NCI-H1092 (cell line): Measurements from ENCODE around the gene CDHR2.
A peak's percentile ranks its signal among the peaks of the same experiment; 100 is the strongest.
"Not testable (repeated sequence)": the region's sequence is repeated elsewhere in the genome, so short reads cannot be mapped to it uniquely, and the experiment has no call there.

Experiments
- DNase-seq: peaks from one replicate; lab custom pipeline; 2025; lab: John Stamatoyannopoulos, UW

The CDHR2 gene

DNA sequence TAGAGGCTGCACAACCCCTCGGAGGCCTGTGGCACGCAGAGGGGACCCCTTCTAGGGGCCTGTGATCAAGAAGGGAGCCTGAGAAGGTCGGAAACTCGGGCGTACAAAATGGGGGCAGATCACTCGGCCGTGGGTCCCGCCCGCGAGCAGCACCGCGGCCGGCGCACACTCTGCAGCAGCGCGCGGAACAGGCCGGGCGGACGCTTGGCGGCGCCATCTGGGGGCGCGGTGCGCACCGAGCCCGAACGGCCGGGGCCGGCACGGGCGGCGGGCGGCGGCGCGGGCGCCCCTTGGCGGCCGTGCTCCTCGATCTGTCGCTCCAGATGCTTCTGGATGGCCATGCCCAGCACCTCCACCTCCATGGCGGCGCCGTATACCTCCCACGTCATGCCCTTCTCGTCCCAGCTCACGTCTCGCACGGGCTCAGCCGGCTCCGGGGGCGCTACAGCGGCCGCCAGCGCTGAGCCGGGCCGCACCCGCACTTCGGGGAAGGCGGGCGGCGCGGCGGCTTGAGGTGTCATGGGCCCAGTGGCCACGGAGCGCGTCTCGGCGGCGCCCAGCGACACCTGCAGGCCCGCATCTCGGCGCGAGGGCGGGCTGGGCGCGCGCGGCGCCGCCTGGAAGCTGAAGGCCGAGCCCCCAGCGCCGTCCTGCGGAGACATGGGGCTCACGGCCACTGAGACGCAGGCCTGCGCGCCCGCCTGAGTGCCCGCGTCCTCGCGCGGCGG is 47.7 kb downstream of the CDHR2 start:
- DNase-seq, result no peak

DNA sequence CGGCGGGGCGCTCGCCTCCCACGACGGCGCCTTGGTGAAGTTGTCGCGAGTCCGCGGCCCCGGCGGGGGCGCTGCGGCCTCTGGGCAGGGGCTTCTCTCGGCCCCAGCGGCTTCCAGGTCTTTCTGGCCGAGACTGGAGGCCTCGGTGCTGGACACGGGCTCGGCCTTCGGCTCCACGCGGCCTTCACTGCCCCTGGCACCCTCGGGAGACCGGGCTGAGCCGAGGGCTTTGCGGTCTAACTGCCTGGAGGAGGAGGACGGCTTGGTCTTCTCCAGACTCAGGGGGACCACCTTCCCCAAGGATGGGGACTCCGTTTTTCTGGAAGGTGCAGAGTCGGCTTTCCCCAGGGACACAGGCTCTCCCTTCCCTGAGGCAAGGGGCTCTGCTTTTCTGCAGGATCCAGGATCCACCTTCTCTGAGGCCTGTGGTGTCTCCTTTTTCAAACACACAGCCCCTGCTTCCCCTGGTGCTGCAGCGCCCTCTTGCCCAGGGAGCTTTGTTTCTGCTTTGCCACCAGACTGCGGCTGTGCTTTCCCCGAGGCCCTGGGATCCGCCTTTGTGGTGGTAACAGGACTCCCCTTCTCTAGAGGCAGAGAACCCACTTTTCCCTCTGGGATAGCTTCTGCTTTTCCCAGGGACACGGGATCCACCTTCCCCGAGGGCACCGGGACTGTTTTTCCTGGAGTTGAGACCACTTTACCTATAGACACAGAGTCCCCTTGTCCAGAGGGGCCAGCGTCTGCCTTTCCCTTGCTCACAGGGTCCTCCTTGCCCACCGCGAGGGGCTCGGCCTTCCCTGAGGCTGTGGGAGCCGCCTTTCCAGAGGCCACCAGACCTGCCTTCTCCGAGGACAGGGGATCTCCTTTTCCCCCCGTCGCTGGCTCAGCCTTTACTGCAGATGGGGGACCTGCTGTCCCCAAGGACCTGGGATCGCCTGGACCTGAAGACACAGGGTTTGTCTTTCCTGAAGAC is 48.6 kb downstream of the CDHR2 start:
- no peak for DNase-seq

DNA sequence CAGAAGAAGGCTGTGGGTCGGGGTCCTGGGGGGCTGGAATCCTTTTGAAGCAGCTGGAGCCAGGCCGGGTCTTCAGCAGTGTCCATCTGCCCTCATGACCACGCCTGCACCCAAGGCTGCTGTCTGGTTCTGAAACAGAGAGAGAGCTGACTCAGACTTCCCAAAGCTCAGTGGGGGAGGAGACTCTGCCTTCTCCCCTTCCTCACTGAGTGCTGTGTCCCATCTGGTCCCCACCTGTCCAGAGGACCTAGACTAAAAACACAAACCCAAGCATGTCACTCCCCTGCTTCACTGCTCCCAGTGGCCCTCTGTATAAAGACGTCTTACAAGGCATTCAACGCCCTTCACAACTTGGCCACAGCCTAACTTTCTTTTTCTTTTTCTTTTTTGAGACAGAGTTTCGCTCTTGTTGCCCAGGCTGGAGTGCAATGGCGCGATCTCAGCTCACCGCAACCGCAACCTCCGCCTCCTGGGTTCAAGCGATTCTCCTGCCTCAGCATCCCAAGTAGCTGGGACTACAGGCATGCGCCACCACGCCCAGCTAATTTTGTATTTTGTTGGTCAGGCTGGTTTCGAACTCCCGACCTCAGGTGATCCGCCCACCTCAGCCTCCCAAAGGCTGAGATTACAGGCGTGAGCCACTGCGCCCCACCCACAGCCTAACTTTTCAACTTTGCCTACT is 50.7 kb downstream of the CDHR2 start:
- DNase-seq, result not testable (repeated sequence)

DNA sequence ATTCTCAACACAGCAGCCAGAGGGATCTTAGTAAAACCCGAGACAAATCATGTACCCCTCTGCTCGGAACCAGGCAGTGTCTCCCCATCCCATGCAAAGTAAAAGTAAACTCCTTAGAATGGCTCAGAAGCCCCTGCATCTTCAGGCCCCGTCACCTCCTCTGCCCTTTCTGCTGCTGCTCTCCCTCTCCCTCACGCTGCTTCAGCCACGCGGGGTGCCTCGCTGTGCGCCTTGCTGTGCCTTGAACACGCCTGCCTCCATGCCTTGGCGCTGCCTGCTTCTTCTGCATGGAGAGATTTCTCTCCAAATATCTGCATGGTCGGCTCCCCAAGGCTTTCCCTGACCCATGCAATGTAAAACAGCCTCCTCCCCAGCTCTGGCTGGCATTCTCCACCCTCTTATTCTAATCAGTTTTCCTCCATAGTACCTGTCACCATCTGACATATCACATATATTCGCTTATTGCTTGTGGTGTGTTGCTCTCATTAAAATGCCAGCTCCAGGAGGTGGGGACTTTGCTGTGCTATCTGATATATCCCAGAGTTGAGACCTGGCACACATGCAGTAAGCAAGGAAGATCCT is 52.9 kb downstream of the CDHR2 start:
- no peak for DNase-seq

DNA sequence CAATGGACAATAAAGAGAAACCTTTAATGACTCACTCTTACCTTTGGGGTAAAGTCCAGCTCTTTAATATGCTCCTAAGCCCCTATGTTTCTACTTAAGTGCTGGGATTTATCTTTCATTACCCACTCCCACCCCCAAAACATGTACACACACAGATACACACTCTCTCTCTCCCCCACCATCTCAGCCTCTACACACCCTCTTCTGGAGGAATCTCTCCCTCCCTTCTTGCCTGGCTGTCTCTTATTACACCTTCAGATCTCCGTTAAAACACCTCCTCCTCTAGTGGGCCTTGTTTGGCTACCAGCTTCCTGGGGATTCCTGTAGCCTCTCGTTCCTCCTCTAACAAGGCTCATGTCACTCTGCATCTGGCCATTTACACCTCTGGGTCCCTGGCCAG is 53.9 kb downstream of the CDHR2 start:
- DNase-seq, result no peak

DNA sequence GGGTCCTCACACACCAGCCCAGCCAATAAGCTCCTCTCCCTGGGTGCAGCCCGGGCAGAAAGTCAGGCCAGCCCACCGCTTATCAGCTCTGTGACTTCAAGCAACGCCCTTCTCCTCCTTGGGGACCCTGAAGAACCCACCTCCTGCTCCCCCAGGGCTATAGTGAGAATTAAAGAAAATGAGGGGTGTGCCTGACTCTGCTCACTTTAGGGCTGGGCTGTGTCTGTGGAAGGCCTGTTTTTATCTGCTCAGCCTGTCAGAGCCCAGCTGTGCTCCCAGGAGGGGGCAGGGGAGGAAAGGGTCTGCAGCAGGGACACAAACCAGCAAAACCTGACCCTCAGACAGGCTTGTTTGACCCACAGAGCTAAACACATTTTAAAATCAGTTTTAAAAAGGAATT is 56.9 kb downstream of the CDHR2 start:
- no peak for DNase-seq

DNA sequence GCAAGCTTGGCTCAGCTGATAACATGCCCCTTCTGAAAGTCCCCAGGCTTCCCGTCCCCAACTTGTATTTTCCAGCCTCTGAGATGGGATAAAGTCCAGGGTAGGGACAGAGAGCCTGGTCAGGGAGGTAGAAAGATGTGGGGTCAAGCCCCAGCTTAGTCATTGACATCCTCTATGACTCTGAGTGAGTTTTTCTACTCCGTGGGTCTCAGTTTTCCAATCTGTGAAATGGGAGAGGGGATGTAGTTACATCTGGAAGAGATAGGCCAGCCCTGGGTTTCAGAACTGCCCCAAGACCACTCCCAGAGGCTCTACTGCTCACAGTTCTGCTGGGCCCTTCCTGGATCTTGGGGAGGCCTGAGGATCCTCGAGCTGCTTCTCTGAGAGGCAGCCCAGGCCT is 57.7 kb downstream of the CDHR2 start:
- no peak for DNase-seq

DNA sequence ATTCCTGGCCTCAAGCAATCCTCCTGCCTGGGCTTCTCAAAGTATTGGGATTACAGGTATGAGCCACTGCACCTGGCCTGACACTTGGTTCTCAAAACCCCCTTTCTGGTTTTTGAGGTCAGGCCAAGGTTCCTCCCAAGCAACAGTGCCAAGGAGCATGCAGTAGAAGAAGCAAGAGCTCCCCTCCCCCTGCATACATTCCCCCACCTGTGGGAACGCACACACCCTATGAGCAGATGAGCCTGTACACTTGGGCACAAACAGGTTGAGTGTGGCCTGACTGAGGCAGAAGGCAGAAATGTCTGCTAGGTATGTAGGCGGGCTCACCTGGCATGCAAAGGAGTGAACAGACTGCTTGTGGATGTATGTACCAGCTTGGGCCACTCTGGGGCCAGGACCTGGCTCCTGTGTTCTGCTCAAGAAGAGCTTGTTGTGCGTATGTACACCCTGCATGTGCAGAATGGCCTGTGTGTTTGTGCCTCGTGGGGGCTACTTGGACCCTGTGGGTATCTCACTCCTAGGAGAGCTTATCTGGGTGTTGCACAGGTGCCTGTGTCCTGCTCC is 59.1 kb downstream of the CDHR2 start:
- DNase-seq, result no peak

DNA sequence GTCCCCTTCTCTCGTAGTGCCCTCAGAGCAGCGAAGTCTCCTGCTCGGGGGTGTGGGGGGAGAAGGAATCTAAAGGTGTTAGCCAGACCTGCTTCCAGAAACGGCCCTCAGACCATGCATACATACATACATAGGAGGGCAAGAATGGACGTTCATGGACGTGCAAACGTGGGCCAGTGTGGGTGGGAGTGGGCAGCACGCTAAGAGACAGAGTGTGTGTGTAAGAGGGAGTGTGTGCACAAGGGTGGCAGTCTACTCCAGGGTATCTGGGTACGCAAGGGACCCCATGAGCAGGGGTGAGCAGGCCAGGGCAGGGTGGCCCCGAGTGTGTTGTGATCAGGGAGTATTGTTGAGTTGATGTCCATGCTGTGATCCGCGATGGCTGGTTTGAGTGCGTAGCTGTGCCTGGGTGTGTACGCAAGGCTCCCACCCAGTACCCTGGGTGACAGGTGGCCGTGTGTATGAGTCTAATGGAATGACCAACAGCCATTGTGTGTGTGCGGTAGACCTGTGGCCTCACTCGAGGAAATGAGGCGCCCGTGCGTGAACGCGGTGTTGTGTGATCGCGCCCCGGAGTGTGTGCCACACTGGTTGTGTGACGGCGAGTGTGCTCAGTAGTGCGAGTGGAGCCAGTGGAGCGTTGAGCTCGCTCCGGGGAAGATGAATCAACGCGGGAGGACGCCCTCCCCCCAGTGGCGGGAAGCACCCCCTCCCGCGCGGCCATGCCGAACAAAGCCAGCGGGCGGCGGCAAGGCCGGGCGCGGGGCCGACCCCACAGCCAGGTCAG is 60.0 kb downstream of the CDHR2 start:
- no peak for DNase-seq

DNA sequence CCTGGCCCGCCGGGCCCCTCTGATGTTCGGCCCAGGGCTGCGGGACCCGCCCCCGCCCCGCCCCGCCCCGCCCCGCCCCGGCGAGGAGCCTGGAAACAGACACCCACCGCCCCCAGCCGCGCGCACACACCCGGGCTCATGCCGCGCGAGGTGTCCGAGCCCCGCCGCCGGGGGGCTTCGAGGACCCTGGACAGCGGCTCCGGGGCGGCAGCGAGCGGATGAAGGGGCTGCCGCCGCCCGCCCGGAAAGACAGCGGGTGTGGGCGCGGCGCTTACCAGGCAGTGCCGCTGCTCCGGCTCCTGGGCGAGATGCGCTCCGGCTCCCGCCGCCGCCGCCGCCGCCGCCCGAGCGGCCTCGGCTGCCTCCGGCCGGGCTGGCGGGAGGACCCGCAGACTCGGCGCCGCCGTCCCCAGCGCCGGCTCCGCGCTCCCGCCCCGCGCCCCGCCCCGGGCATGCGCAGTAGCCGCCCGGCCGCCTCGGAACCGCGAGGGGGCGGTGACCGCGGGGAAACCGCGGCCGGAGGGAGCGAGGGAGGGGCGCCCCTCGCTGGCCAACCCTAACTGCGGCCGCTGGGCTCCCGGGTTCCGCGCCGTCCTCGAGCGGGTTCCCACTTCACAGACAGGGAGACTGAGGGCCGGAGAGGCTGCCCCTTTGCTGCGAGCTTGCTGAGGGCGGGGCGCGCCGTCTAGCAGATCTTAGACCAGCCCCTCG is 60.7 kb downstream of the CDHR2 start, which contains the start of gene GPRIN1:
GPRIN1 (minus strand) TSS at position 433 of the 711 bp plus-strand sequence. CDS start 10,322 bp downstream, outside the sequence.
- peak; percentile 61 for DNase-seq

DNA sequence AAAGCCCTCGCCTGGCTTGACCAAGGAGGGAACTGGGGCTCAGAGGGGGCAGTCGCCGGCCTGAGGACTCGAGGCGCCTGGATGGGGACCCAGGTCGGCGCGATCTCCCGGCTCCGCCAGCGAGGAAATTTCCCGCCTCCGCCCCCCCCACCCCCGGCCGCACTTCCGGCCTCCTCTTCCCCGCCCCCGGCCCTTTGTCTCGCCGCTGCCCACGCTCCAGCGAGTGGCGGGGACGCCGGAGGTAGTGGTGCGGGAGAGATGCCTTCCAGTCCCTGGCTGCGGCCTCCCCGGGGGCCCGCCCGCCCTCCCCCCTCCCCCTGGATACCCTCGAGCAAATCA is 61.3 kb downstream of the CDHR2 start:
- peak; percentile 6 for DNase-seq

DNA sequence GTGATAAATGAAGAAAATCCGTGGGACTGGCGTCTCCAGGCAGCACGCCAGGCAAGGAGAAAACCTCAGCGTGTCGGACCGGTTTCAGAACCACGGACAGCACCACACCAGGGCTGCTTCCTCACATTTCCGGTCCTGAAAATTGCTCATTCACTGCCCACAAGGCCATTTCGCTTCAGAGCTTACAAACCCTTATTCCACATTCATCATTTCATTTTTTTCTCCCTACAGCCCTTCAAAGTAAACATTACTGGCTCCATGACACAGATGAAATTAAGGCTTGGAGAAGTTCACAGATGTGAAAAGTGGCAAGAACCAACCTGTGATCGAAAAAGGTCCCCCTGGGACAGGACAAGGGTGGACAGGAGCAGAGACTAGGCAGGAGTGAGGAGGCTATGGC is 62.3 kb downstream of the CDHR2 start:
- no peak for DNase-seq

DNA sequence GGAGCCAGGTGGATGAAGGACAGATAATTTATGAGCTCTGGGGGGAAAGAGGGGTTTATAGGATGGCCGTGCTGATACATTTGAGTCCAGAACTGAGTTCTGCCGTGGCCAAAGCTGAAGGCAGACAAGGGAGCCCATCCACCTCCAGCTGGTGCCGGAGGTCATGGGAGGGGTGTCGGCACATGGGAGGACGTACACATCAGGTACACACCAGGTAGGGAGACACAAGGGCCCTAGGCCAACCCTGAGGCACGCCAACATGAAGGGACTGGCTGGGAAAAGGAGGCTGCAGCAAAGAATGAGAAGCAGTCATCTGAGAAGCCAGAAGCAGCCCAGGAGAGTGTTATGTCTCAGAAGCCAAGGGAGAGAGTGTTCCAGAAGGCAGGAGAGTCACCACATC is 62.9 kb downstream of the CDHR2 start:
- no peak for DNase-seq

DNA sequence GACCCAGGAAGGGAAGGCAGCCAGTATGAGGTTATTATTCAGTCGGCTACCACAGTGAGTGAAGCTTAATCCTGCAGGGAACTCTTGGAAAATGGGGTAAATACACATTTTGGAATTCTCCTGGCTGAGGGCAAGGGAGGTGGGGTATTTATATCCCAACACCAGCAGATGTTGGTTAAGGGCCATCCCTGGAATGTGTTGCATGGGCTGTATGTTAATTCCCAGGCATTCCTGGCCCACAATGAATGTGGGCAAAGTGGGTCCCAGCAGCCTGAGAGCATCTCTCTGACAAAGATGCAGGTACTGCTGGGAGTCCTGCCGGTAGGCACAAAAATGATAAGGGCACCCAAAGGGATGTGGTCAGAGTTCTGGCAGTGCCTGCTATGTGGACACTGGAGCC is 63.7 kb downstream of the CDHR2 start:
- DNase-seq, result no peak

DNA sequence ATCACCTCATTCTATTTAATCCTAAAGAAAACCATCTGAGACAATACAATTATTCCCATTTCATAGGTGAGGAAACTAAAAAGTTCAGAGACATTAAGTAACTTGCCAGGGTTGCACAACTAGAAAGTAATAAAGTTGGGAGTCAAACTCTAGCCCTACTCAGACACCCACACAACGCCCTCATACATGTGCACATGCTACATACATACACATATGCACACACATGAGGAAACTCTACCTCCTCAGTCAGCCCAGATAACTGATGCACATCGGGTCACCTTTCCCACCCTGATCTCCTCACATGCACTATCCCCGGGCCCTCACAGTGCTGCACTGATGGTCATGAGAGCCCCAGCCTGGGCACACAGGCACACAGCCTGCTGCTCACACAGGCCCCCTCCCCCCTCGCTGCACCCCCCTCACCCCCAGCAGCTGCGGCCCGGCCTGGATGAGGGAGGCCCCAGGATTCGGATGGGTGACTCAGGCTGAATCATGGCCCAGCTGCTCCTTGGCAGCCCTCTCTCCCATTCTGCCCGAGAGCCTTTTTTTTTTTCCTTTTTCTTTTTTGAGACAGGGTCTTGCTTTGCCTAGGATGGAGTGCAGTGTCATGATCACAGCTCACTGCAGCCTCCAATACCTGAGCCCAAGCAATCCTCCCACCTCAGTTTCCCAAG is 65.8 kb downstream of the CDHR2 start:
- DNase-seq, result no peak

DNA sequence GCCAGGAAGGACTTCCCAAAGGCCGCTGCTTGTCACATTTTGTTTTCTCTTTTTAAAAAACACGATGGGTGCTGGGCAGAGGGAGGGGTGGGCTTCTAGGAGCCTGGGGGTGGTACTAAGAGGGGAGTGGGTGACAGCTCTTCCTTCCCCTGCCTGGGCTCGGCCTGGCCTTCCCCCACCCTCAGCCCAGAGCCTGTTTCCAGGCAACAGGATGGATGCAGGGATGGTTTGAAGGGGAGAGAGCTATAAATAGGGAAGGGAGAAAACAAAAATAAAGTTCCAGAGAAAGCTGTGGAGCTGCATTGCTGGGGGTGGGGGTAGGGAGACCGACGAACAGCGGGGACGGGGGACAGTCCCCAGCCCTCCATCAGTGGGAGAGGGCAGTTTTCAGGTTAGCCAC is 67.4 kb downstream of the CDHR2 start:
- DNase-seq, result no peak

DNA sequence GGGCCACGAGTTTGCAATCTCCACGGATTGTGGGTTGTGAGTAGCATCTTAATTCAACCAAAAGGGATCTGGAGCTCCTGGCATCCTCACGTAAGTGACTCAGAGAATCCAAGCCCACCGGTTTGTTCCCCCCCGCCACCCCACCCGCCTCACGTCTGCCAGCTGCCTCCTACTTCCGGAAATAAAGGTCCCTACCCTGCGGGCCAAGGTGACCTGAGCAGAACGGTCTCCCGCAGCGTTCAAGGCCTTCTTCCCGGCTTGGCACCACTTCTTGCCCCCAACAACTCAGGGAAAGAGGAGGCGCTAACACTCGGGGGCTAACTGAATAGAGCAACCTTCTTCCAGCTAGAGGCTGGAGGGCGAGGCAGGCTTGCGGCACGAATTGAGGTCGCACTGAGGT is 69.6 kb downstream of the CDHR2 start:
- DNase-seq, result no peak

DNA sequence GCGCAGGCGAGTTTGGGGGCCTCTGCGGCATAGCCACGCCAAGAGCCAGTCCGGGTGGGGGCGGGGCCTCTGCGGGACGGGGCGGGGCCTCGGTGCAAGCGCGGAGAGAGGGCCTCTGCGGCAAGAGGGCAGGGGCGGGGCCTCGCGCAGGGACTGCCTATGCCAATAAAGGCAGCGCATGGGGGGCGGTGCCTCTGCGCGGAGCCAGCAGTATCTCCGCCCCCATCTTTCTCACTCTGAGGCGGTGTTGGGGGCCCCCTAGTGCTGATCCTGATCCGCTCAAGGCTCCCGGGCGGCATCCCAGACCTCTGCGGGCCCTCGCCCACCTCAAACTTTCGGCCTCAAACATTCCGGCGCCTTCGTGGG is 70.0 kb downstream of the CDHR2 start:
- DNase-seq, result no peak

DNA sequence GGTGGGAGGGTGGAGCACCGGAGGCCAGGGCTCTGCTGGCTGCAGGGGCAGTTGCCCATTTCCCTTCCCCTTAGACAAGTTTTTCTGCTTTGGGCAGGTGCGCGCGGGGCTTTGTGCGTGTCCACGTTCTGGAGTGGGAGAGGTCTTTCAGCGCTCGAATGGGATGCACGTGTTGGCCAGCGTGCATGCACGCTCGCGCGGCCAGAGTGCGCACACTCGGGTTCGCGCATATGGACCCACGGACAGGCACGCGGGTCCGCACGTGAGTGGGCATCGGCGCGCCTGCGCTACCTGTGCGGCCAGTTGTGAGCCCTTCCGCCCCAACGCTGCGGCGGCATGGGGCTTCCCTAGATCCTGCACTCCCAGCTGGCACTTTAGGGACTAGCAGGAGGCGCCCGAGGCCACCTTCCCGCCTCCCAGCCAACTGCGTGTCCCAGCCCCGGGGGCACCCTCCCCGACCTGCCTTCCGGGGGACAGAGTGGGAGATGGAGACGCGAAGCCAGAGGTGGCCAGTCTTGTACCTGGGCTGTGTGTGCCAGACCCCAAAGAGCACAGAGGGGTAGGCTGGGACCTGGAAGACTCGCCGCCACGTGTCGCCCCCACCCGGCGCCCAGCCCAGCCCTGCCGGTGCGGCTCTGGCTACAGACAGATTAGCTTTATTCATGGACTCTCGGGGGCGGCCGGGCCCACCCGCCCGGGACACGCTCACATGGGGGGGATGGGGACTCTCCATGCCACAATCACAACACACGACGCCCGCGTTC is 70.6 kb downstream of the CDHR2 start:
- DNase-seq, result no peak
